ENCODE data around the gene ADAMTS7. TPM values are rescaled to one million over a fixed set of nuclear protein-coding genes. Genes with fewer than 3 reads are reported as not detected.
"Not testable (repeated sequence)": the region's sequence is repeated elsewhere in the genome, so short reads cannot be mapped to it uniquely, and the experiment has no call there.

The ADAMTS7 gene
- total RNA-seq, 2 donors from 2014 or later: not detected

DNA sequence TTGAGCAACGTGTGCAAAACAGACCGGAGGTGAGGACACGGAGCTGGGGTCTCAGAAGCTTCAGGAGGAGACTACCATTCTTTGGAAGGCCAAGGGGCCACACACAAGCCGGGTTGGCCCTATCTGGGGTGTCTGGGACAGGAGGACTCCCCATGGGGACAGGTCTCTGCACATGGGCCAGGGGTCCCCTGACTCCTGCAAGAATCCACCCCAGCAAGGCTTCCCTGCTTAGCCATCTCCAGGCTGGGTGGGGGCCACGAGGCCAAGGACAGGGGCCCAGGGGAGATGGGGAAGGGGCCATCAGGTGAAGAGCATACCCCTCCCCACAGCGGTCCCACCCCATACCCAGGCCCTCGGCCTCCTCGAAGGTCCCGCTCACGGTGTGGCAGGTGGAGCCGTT is 38.5 kb downstream of the ADAMTS7 start:
- Mint-ChIP-seq H3K4me3 (no peak overlapping the region), H3K27me3 (peaks cover 5% of the 10 kb centered on the region), H3K36me3 (ENCODE audit: low read depth) (peaks cover 2% of the 10 kb centered on the region), H3K27ac (no peak overlapping the region), H3K4me1 (no peaks in the 10 kb centered on the region)
- ATAC-seq: no peak
- H3K9me3 ChIP-seq (ENCODE audit: control insufficient read depth, low read length, poor library complexity, severe bottlenecking): no peaks in the 10 kb centered on the region
- DNase-seq: no peak

- H3K27me3 Mint-ChIP-seq; H3K4me3 Mint-ChIP-seq; DNase-seq; H3K36me3 Mint-ChIP-seq (ENCODE audit: low read depth); ATAC-seq; H3K4me1 Mint-ChIP-seq; H3K9me3 ChIP-seq (ENCODE audit: control insufficient read depth, low read length, poor library complexity, severe bottlenecking): not testable (repeated sequence)
- H3K27ac Mint-ChIP-seq: peak overlapping the region; percentile 39
Observed at GRCh38 chr15:78771436-78772000, 39.7 kb downstream of the ADAMTS7 start.

DNA sequence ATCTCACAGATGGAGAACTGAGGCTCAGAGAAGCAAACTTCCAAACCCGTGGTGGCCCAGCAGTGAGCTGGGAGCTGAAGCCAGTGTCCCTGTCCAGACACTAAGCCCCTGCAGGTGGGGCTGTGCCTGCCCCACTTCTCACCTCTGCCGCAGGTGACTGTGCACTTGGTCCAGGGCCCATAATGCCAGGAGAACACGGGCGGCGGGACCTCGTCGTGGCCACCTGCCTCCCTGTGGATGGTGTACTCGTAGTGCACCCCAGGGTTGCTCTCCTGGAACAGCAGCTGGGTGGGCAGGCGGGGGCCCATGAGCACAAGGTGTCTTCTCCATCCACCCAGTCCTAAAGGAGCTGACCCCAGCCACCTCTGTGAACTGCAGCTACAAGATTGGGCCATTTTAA is 40.2 kb downstream of the ADAMTS7 start:
- H3K27me3 Mint-ChIP-seq; H3K4me1 Mint-ChIP-seq; H3K4me3 Mint-ChIP-seq; H3K9me3 ChIP-seq (ENCODE audit: control insufficient read depth, low read length, poor library complexity, severe bottlenecking); DNase-seq; H3K27ac Mint-ChIP-seq; H3K36me3 Mint-ChIP-seq (ENCODE audit: low read depth); ATAC-seq: not testable (repeated sequence)

- H3K9me3 ChIP-seq (ENCODE audit: control insufficient read depth, low read length, poor library complexity, severe bottlenecking); H3K27me3 Mint-ChIP-seq; H3K36me3 Mint-ChIP-seq (ENCODE audit: low read depth); ATAC-seq; H3K27ac Mint-ChIP-seq; DNase-seq; H3K4me3 Mint-ChIP-seq; H3K4me1 Mint-ChIP-seq: not testable (repeated sequence)
Observed at GRCh38 chr15:78769473-78770225, 41.6 kb downstream of the ADAMTS7 start.

DNA sequence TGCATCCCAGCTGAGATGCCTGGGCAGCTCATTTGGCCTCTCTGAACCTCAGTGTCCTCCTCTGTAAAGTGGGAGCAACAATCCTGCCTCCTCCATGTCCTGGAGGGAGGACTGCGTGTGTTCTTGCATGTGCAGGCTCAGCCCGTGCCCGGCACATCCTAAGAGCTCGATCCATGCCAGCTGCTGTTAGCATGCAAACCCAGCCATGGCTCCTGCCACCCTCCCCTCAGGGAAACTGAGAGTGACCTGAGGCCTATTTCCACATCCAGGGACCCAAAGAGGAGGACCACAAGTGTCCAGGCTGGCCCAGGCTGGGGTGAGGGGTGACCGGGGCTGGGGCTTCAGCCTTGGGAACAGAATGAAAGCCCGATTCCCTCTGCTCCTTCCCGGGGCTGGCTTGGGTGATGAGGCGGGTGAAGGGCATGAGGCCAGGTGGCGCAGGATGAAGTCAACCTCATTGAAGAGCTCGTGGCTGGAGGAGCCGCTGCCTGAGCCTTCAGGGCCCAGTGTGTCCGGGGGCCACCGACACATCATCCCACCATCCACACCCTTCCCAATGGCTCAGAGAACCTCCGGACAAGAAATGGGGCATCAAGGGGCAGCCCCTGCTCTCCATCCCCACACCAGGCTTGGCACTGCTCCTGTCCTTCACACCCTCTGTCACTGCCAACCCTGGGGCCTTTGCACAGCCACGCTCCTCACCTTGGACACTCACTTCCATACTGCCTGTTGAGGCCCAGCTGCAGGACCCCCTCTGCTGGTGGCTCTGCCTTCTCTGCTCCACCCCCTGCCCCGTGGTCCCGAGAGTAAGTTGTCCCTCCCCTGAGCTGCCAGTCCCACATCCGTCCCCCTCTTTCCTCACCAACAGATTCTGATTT is 42.5 kb downstream of the ADAMTS7 start:
- no peak for ATAC-seq
- H3K4me1 Mint-ChIP-seq: no peaks in the 10 kb centered on the region
- no peak overlapping the region for H3K27ac Mint-ChIP-seq
- H3K4me3 Mint-ChIP-seq: no peak overlapping the region
- H3K27me3 Mint-ChIP-seq: no peaks in the 10 kb centered on the region
- H3K9me3 ChIP-seq (ENCODE audit: control insufficient read depth, low read length, poor library complexity, severe bottlenecking): no peaks in the 10 kb centered on the region
- peaks cover 2% of the 10 kb centered on the region for H3K36me3 Mint-ChIP-seq (ENCODE audit: low read depth)
- DNase-seq: no peak

DNA sequence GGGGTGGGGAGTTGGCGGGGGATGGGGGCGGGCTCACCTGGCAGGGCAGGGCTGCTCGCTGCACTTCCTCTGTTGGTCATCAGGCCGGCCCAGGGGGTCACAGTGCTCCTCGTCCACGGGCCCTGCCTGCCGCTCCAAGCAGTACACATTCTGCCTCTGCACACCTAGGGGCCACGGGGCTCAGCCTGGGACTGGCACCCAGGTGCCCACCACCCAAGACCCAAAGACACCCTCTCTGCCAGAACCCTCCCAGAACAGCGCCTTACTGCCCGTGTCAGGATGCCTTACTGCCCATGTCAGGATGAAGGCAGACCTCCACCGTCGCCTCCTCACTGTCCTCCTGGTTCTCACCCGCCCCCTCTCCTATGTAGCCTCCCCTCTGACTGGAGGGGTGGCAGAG is 43.2 kb downstream of the ADAMTS7 start:
- no peaks in the 10 kb centered on the region for H3K9me3 ChIP-seq (ENCODE audit: control insufficient read depth, low read length, poor library complexity, severe bottlenecking)
- no peaks in the 10 kb centered on the region for H3K27me3 Mint-ChIP-seq
- H3K4me1 Mint-ChIP-seq: no peaks in the 10 kb centered on the region
- H3K4me3 Mint-ChIP-seq: no peak overlapping the region
- H3K27ac Mint-ChIP-seq: no peak overlapping the region
- DNase-seq (no peak), ATAC-seq (no peak)
- peaks cover 2% of the 10 kb centered on the region for H3K36me3 Mint-ChIP-seq (ENCODE audit: low read depth)

DNA sequence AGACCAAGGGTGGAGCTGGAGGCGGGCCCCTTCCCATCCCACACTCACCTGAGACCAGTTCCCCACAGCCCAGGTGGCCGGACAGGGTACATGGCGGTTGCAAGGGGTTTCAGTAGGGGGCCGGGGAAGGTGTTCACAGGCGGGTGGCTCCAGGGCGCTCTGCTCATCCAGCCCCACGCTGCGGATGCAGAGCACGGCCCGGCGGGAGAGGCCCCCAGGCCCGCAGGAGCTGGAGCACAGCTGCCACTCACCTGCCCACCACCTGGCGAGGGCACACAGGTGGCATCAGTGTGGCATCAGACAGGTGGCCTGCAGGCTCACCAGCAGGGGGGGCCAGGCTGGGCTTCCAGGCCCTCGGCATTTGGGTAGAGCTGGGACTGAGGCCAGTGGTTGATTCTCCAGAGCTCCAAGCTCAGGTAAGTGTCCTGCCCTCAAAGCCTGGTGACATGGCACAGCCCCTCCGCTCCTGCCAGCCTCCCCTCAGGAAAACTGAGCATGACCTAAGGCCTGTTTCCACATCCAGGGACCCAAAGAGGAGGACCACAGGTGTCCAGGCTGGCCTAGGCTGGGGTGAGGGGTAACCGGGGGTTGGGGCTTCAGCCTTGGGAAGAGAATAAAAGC is 43.8 kb downstream of the ADAMTS7 start:
- Mint-ChIP-seq H3K4me1 (no peaks in the 10 kb centered on the region), H3K27me3 (no peaks in the 10 kb centered on the region), H3K4me3 (no peak overlapping the region), H3K27ac (no peak overlapping the region), H3K36me3 (ENCODE audit: low read depth) (peaks cover 2% of the 10 kb centered on the region)
- ATAC-seq (no peak), DNase-seq (no peak)
- H3K9me3 ChIP-seq (ENCODE audit: control insufficient read depth, low read length, poor library complexity, severe bottlenecking): no peaks in the 10 kb centered on the region

GRCh38 chr15:78766641-78767071 is 44.6 kb downstream of the ADAMTS7 start:
- not testable (repeated sequence) for H3K4me3 Mint-ChIP-seq; DNase-seq; H3K36me3 Mint-ChIP-seq (ENCODE audit: low read depth); H3K27me3 Mint-ChIP-seq; H3K4me1 Mint-ChIP-seq; ATAC-seq; H3K27ac Mint-ChIP-seq; H3K9me3 ChIP-seq (ENCODE audit: control insufficient read depth, low read length, poor library complexity, severe bottlenecking)

GRCh38 chr15:78766041-78766440 is 45.2 kb downstream of the ADAMTS7 start:
- no peak overlapping the region for H3K4me3 Mint-ChIP-seq
- peaks cover 7% of the 10 kb centered on the region for H3K4me1 Mint-ChIP-seq

DNA sequence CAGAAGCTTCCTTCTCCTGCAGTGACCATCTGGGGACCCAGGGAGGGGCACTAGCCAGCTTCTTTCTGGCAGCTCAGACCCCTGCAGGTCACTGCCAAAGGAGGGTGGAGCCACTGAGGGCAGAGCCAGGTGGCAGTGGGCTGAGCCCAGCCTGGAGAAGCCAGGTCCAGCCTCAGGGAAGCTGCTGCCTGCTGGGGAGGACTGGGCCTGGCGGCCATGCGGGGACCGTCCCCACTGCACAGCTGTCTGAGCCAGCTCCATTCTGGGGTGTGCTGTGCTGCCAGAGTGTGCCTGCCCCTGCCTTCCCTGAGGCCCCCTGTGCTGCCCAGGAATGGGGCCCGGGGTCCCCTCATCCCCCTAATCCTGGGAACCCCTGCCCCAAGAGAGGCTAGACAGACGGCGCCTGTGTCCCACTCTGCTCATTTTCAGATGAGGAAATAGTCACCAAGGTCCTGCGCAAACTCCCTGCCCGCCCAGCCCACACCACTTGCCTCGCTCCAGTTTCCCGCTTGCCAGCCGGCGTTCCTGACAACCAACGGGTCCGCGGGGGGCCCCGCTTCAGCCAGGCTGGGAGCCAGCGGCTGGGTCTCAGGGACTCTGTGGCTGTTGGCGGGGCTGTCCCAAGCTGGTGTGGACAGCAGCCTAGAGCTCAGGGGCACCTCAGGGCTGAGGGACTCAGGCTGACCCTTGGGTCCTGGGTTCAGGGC is 46.0 kb downstream of the ADAMTS7 start:
- ATAC-seq; H3K27ac Mint-ChIP-seq; H3K4me3 Mint-ChIP-seq; H3K36me3 Mint-ChIP-seq (ENCODE audit: low read depth); H3K9me3 ChIP-seq (ENCODE audit: control insufficient read depth, low read length, poor library complexity, severe bottlenecking); H3K27me3 Mint-ChIP-seq; DNase-seq: not testable (repeated sequence)
- H3K4me1 Mint-ChIP-seq: peaks cover 11% of the 10 kb centered on the region

More at GRCh38 chr15:78766041-78766440, 45.2 kb downstream of the ADAMTS7 start:
- Mint-ChIP-seq H3K27me3 (no peaks in the 10 kb centered on the region), H3K36me3 (ENCODE audit: low read depth) (peaks cover 2% of the 10 kb centered on the region), H3K27ac (no peak overlapping the region)
- DNase-seq: no peak
- ATAC-seq: no peak
- H3K9me3 ChIP-seq (ENCODE audit: control insufficient read depth, low read length, poor library complexity, severe bottlenecking): no peaks in the 10 kb centered on the region

DNA sequence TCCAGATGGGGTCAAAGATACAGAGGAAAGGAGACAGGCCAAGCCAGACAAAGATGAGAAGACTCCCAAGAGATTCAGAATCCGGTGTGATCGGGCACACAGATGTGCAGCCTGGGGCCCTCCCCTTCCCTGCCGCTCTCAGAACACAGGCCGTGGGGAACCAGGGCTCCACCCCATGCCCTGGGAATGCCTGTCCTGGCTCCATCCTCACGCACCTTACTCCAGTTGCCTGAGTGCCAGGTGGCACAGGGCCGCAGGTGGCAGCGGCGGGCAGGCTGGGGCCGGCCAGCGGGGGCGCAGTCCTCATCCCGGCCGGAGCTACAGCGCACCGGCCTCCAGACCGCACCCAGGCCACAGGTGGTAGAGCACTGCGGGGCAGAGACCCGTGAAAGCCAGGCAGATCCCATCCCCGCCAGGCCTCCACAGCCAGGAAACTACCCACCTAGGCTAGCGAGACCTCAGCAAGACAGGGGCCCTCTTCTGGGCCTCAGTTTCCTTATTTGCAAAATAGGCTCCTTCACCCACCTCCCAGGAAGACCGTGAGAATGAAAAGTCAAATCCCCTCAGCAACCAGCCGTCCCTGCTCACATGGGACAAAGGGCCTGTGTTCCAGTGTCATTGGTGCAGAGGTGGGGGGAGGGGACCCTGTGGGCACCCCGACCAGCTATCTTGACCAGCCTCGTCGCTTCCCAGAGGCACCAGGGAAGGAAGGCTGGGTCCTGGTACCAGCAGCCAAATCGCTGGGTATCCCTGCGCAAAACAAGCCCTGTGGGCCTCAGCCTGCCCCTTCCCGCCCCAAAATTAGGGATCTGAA is 46.7 kb downstream of the ADAMTS7 start:
- H3K4me1 Mint-ChIP-seq: peaks cover 11% of the 10 kb centered on the region
- not testable (repeated sequence) for H3K36me3 Mint-ChIP-seq (ENCODE audit: low read depth); H3K4me3 Mint-ChIP-seq; H3K27me3 Mint-ChIP-seq; H3K27ac Mint-ChIP-seq; H3K9me3 ChIP-seq (ENCODE audit: control insufficient read depth, low read length, poor library complexity, severe bottlenecking); ATAC-seq; DNase-seq

DNA sequence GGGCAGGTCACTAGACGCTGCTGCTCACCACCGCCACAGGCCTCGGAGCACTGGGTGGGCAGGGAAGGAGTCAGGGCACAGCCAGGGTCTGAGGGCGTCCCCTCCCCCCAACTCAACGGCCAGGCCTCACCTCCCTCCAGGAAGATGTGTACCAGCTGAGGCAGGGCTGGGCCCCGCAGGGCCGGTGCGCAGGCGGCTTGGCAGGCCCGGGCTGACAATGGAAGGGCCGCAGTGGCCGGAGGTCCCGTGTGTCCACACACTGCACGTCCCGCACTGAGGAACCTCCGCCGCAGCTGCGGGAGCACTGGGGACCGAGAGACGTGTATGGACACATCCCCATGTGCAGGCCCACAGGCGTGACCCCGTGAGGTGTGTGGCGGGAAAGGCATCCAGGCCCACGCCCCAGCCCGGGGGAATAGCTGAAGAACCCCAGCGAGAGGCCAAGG is 47.4 kb downstream of the ADAMTS7 start:
- H3K27me3 Mint-ChIP-seq: no peaks in the 10 kb centered on the region
- H3K4me1 Mint-ChIP-seq: peaks cover 11% of the 10 kb centered on the region
- peak overlapping the region; percentile 78 for H3K27ac Mint-ChIP-seq
- no peaks in the 10 kb centered on the region for H3K9me3 ChIP-seq (ENCODE audit: control insufficient read depth, low read length, poor library complexity, severe bottlenecking)
- peaks cover 2% of the 10 kb centered on the region for H3K36me3 Mint-ChIP-seq (ENCODE audit: low read depth)
- ATAC-seq (no peak), DNase-seq (no peak)
- no peak overlapping the region for H3K4me3 Mint-ChIP-seq
